GM12878 (cell line): ENCODE results near the gene STAG1. TPM values are rescaled to one million over a fixed set of nuclear protein-coding genes. Genes with fewer than 3 reads are reported as not detected.

Experiments
- ATAC-seq: fragments of 200-7000 bp; cut with Tn5 transposase; 3 replicates; pipeline ENCODE4 v1.9.1; 2020; ENCODE audit warnings: mild to moderate bottlenecking, moderate library complexity
- BruUV-seq: library from RNA; stranded (reverse); fragments of 400-500 nt; replicated peaks from 2 replicates; lab custom pipeline; 2021; lab: Mats Ljungman, UMichigan
- CTCF ChIA-PET: fragments of 300-600 bp; sonication (Branson Sonifier 250); formaldehyde crosslinking; extraction: SDS; loops from one replicate; lab custom pipeline; 2021; ENCODE audit warnings: inconsistent platforms; lab: Yijun Ruan, JAX
- POLR2A ChIA-PET: fragments of 350-600 bp; formaldehyde crosslinking; extraction: SDS; loops from one replicate; lab custom pipeline; 2021; ENCODE audit warnings: inconsistent platforms; lab: Charles Lee
- RAD21 ChIA-PET: fragments of 300-600 bp; sonication (Branson Sonifier 250); formaldehyde crosslinking; loops from one replicate; lab custom pipeline; 2023; ENCODE audit warnings: antibody characterized with exemption; ENCODE audit not compliant: unreplicated experiment; lab: Charles Lee
- SMC1A ChIA-PET: fragments of 300-600 bp; sonication (Branson Sonifier 250); formaldehyde crosslinking; loops from one replicate; lab custom pipeline; 2023; ENCODE audit not compliant: unreplicated experiment, uncharacterized antibody; lab: Charles Lee
- DNase-seq: peaks from one replicate; pipeline ENCODE4 v3.0.0-alpha.2; 2011; ENCODE audit warnings: low read depth, low spot score
- FAIRE-seq: peaks from 3 replicates; lab custom pipeline; 2011; peaks lifted over from hg19 to GRCh38; lab: Jason Lieb, UNC
- H2AFZ ChIP-seq: 2 replicates; pipeline ENCODE4 v1.6.0; 2011; ENCODE audit warnings: low read depth, low read length, control low read depth; ENCODE audit not compliant: control insufficient read depth
- H3K27ac ChIP-seq: 2 replicates; pipeline ENCODE4 v1.5.1; 2011; ENCODE audit warnings: control low read depth; ENCODE audit not compliant: control insufficient read depth, insufficient read depth
- H3K27me3 ChIP-seq, 2 experiments: replicated peaks in 1 of 2; 2 replicates each; pipeline versions ENCODE4 v1.6.0 to v1.6.1; 2011; ENCODE audit warnings: low read length in 1 of 2; ENCODE audit not compliant: control insufficient read depth in 2 of 2, insufficient read depth in 2 of 2
- H3K36me3 ChIP-seq, 2 experiments: 2 replicates each; pipeline ENCODE4 v1.5.1; 2011; ENCODE audit warnings: low read length in 1 of 2; ENCODE audit not compliant: control insufficient read depth in 2 of 2, insufficient read depth in 2 of 2
- H3K4me1 ChIP-seq: 2 replicates; pipeline ENCODE4 v1.6.1; 2011; ENCODE audit warnings: mild to moderate bottlenecking, low read length, moderate library complexity, mixed read lengths; ENCODE audit not compliant: control insufficient read depth, insufficient read depth
- H3K4me2 ChIP-seq: 2 replicates; pipeline ENCODE4 v1.6.0; 2011; ENCODE audit warnings: control low read depth; ENCODE audit not compliant: control insufficient read depth, insufficient read depth
- H3K4me3 ChIP-seq: fragments of 200-600 bp; sonication (generic); 2 replicates; pipeline ENCODE4 v1.5.1; 2016
- H3K79me2 ChIP-seq: 2 replicates; pipeline ENCODE4 v1.6.0; 2011; ENCODE audit warnings: low read length; ENCODE audit not compliant: control insufficient read depth, insufficient read depth
- H3K9ac ChIP-seq: 2 replicates; pipeline ENCODE4 v1.8.0; 2011; ENCODE audit warnings: low read length, control low read depth, mixed read lengths; ENCODE audit not compliant: control insufficient read depth, insufficient read depth
- H3K9me3 ChIP-seq: replicated peaks from 3 replicates; pipeline ENCODE4 v1.5.1; 2011; ENCODE audit warnings: mild to moderate bottlenecking, low read length; ENCODE audit not compliant: control insufficient read depth, insufficient read depth
- H4K20me1 ChIP-seq: 2 replicates; pipeline ENCODE4 v1.6.0; 2011; ENCODE audit not compliant: control insufficient read depth, insufficient read depth
- ATF7 ChIP-seq: fragments of 450-650 bp; IDR thresholded peaks from 2 replicates; pipeline ENCODE4 v1.6.1; 2016; ENCODE audit warnings: low read depth, mild to moderate bottlenecking
- CBX3 ChIP-seq: fragments of 200-600 bp; sonication (generic); IDR thresholded peaks from 2 replicates; pipeline ENCODE4 v1.6.1; 2016; ENCODE audit warnings: low read depth, borderline replicate concordance
- CBX5 ChIP-seq: sonication (generic); IDR thresholded peaks from 2 replicates; pipeline ENCODE4 v1.6.1; 2016; ENCODE audit warnings: low read depth, moderate library complexity, mild to moderate bottlenecking, inconsistent platforms
- IKZF2 ChIP-seq, 2 experiments: fragments of 450-650 bp; IDR thresholded peaks; 2 replicates each; pipeline ENCODE4 v1.6.1; 2017; ENCODE audit warnings: mild to moderate bottlenecking in 2 of 2, moderate library complexity in 2 of 2
- JUNB ChIP-seq: IDR thresholded peaks from 2 replicates; pipeline ENCODE4 v1.6.1; 2016; ENCODE audit warnings: antibody characterized with exemption, mild to moderate bottlenecking
- KLF5 ChIP-seq: fragments of 450-650 bp; IDR thresholded peaks from 2 replicates; pipeline ENCODE4 v1.6.1; 2014; ENCODE audit warnings: mild to moderate bottlenecking; ENCODE audit not compliant: partially characterized antibody
- PML ChIP-seq: IDR thresholded peaks from 2 replicates; pipeline ENCODE4 v1.6.1; 2012; ENCODE audit warnings: low read length, inconsistent platforms
- YBX1 ChIP-seq: fragments of 450-650 bp; IDR thresholded peaks from 2 replicates; pipeline ENCODE4 v1.6.1; 2016; ENCODE audit warnings: antibody characterized with exemption
- ZBTB11 ChIP-seq: fragments of 450-650 bp; formaldehyde crosslinking; IDR thresholded peaks from 2 replicates; pipeline ENCODE4 v1.5.0; 2022; ENCODE audit warnings: mild to moderate bottlenecking, missing genetic modification characterization
- ZZZ3 ChIP-seq: IDR thresholded peaks from 2 replicates; pipeline ENCODE4 v1.6.1; 2011; ENCODE audit warnings: low read depth; ENCODE audit not compliant: control insufficient read depth, insufficient read length
- WGBS: methylation state at CpG from one replicate; pipeline ENCODE4 v1.1.6; 2016; ENCODE audit warnings: low lambda C conversion rate; ENCODE audit not compliant: insufficient replicate concordance, insufficient coverage; ENCODE audit errors: missing lambda C conversion rate; 5-methylcytosine and 5-hydroxymethylcytosine counted together
- in situ Hi-C: fragments of 300-500 bp; cut with MboI; formaldehyde crosslinking; loops from 9 replicates; pipeline ENCODE4 v1.14.3; 2018; ENCODE audit warnings: mixed read lengths
- intact Hi-C: fragments of 100-400 bp; cut with micrococcal nuclease; formaldehyde crosslinking; loops from one replicate; pipeline ENCODE4 v1.14.2; 2022; ENCODE audit not compliant: unreplicated experiment
- polyA plus RNA-seq, 11 experiments: library from polyadenylated mRNA; depleted of rRNA in 4 of 11; unstranded in 6 of 11; stranded (reverse) in 5 of 11; fragments of >200 nt; fragmentation: Nextera tagmentation in 4 of 11; fragmentation: Illumina TruSeq in 1 of 11; extraction: Ambion mirVana in 4 of 11; extraction: Trizol in 1 of 11; gene quantifications; 1 replicate in 1 of 11; 2 replicates in 10 of 11; pipeline versions ENCODE4 v1.2.1 to v1.2.3, GENCODE V29; 2011 to 2016; ENCODE audit warnings: inconsistent platforms in 2 of 11, missing spikeins in 2 of 11, low read depth in 1 of 11
- total RNA-seq, 4 experiments: library from RNA; depleted of rRNA in 3 of 4; stranded (reverse); fragments of >200 nt in 3 of 4; fragmentation: Illumina TruSeq in 1 of 4; extraction: Trizol in 1 of 4; gene quantifications; 2 replicates each; pipeline versions ENCODE4 v1.2.1 to v1.2.3, GENCODE V29; 2013 to 2021
- TF ChIP-seq, protein P1 (sequence below): IDR thresholded peaks from 2 replicates; pipeline ENCODE4 v1.6.1; 2011; ENCODE audit warnings: mild to moderate bottlenecking, low read depth, low read length, moderate library complexity; ENCODE audit not compliant: insufficient replicate concordance
- TF ChIP-seq, protein P2 (sequence below): fragments of 450-650 bp; IDR thresholded peaks from 2 replicates; pipeline ENCODE4 v1.6.1; 2017; ENCODE audit warnings: mild to moderate bottlenecking, low read depth, inconsistent platforms; ENCODE audit not compliant: poor library complexity, severe bottlenecking

Gene STAG1
- total and polyA plus RNA-seq, 10 of the 15 experiments (the other 5 are each of a cell fraction or from before 2014, with no cell fraction given), result 4.4 to 30.1 (median 20.2) TPM

DNA sequence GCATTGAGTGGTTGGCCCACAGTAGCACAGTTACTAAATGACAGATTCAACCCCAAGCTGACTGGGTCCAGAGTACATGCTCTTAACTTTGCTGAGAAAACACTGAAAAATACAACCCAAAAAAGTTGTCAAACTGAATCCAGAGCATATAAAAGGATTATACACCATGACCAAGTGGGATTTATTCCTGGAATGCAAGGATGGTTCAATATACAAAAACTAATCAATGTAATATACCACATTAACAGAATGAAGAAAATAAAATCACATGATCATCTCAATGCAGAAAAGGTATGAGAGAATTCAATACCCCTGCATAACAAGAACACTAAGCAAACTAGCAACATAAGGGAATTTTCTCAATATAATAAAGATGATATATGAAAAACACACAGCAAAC is 98.5 kb downstream of the STAG1 start:
- intact Hi-C loops, result no loop called here
- no peak for ATAC-seq
- no peak overlapping the region for H3K4me3 ChIP-seq
- no peak for FAIRE-seq
- SMC1A ChIA-PET, result interaction anchor here (0.6 kb wide), 1 partner anchor 16 kb away, joined by 4 read pairs; no protein-coding TSS in a partner anchor
- H3K27ac ChIP-seq, result no peak overlapping the region
- DNase-seq, result no peak
- H3K4me1 ChIP-seq, result no peaks in the 10 kb centered on the region
- TF ChIP-seq JUNB (no peak), CBX5 (peak; percentile 50; the same call in 1 of the 2 replicates), CBX3 (0 out of 2 replicates have a peak, but pooled peaks have one; percentile 80)
- no TSS peak for BruUV-seq
- no peak overlapping the region for H3K9ac ChIP-seq
- POLR2A ChIA-PET, result no interaction called here
- no peaks in the 10 kb centered on the region for H3K27me3 ChIP-seq
- H4K20me1 ChIP-seq, result no peaks in the 10 kb centered on the region
- H3K79me2 ChIP-seq, result peaks cover 5% of the 10 kb centered on the region
- H3K36me3 ChIP-seq, result 0 out of 4 replicates have a peak, but pooled peaks cover 0 to 2% of the 10 kb centered on the region in 2 experiments
- RAD21 ChIA-PET, result no interaction called here
- H3K4me2 ChIP-seq, result no peak overlapping the region
- no peak overlapping the region for H2AFZ ChIP-seq
- CTCF ChIA-PET, result no interaction called here
- in situ Hi-C loops, result no loop called here
- peaks cover 6% of the 10 kb centered on the region for H3K9me3 ChIP-seq

DNA sequence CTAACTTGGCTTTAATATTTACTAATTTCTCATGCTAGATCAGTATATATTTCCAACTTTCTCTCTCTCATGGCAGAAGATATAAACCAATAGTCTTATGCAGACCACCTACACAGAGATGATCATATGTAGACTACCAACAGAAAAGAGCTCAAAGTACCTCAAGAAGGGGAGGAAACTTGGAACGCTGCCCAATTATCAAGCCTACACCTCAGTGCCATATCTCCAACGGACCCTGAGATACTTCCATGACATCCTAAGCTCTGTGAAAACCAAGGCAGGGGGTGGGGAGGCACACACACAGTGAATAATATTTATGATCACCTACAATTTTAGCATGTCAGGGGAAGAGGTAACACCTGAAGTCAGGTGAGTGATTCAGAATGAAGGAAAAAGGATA is 100.6 kb downstream of the STAG1 start:
- intact Hi-C loops, result no loop called here
- DNase-seq (no peak), ATAC-seq (no peak), FAIRE-seq (no peak)
- Histone ChIP-seq H3K27me3 (no peaks in the 10 kb centered on the region), H2AFZ (no peak overlapping the region), H3K4me2 (no peak overlapping the region), H3K79me2 (peaks cover 5% of the 10 kb centered on the region), H4K20me1 (no peaks in the 10 kb centered on the region), H3K4me1 (no peaks in the 10 kb centered on the region), H3K9me3 (peaks cover 6% of the 10 kb centered on the region), H3K36me3 (0 out of 4 replicates have a peak, but pooled peaks cover 0 to 2% of the 10 kb centered on the region in 2 experiments), H3K4me3 (no peak overlapping the region), H3K27ac (no peak overlapping the region), H3K9ac (no peak overlapping the region)
- POLR2A ChIA-PET, result interaction anchor here (1.0 kb wide), 1 partner anchor 50 kb away, joined by 4 read pairs; no protein-coding TSS in a partner anchor
- CTCF ChIA-PET, result interaction anchor here (2.7 kb wide), 1 partner anchor 101 kb away, joined by 7 read pairs; the partner anchor contains the start of gene STAG1
- RAD21 ChIA-PET, result no interaction called here
- BruUV-seq, result no TSS peak
- SMC1A ChIA-PET, result no interaction called here
- in situ Hi-C loops, result no loop called here
- 98% methylated on average over 2 of the region's 2 CpGs for WGBS
- TF ChIP-seq, protein P1, sequence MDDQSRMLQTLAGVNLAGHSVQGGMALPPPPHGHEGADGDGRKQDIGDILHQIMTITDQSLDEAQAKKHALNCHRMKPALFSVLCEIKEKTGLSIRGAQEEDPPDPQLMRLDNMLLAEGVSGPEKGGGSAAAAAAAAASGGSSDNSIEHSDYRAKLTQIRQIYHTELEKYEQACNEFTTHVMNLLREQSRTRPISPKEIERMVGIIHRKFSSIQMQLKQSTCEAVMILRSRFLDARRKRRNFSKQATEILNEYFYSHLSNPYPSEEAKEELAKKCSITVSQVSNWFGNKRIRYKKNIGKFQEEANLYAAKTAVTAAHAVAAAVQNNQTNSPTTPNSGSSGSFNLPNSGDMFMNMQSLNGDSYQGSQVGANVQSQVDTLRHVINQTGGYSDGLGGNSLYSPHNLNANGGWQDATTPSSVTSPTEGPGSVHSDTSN, result no peak
- TF ChIP-seq KLF5 (no peak), YBX1 (no peak), ZZZ3 (no peak), IKZF2 (IDR thresholded peaks at IDR 0.05) (no peak), PML (no peak), ATF7 (no peak), ZBTB11 (CRISPR knock-in tag) (no peak)
- TF ChIP-seq, protein P2, sequence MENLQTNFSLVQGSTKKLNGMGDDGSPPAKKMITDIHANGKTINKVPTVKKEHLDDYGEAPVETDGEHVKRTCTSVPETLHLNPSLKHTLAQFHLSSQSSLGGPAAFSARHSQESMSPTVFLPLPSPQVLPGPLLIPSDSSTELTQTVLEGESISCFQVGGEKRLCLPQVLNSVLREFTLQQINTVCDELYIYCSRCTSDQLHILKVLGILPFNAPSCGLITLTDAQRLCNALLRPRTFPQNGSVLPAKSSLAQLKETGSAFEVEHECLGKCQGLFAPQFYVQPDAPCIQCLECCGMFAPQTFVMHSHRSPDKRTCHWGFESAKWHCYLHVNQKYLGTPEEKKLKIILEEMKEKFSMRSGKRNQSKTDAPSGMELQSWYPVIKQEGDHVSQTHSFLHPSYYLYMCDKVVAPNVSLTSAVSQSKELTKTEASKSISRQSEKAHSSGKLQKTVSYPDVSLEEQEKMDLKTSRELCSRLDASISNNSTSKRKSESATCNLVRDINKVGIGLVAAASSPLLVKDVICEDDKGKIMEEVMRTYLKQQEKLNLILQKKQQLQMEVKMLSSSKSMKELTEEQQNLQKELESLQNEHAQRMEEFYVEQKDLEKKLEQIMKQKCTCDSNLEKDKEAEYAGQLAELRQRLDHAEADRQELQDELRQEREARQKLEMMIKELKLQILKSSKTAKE, result no peak
